OCI-LY7 (cell line): ENCODE measurements around the gene TTC16. TPM values are rescaled to one million over a fixed set of nuclear protein-coding genes. Genes with fewer than 3 reads are reported as not detected.
"Not testable (repeated sequence)": the region's sequence is repeated elsewhere in the genome, so short reads cannot be mapped to it uniquely, and the experiment has no call there.

Experiments
- BruUV-seq: library from RNA; stranded (reverse); fragments of 400-500 nt; replicated peaks from 2 replicates; lab custom pipeline; 2021; lab: Mats Ljungman, UMichigan
- CTCF ChIA-PET: fragments of 300-600 bp; sonication (Branson Sonifier 250); formaldehyde crosslinking; loops from one replicate; lab custom pipeline; 2022; ENCODE audit warnings: antibody characterized with exemption; ENCODE audit not compliant: unreplicated experiment; lab: Charles Lee
- POLR2A ChIA-PET: fragments of 300-600 bp; sonication (Branson Sonifier 250); formaldehyde crosslinking; loops from one replicate; lab custom pipeline; 2022; ENCODE audit warnings: antibody characterized with exemption; lab: Charles Lee
- DNase-seq: peaks from one replicate; pipeline ENCODE4 v3.0.0-alpha.2; 2015; ENCODE audit warnings: low spot score
- H2AFZ ChIP-seq: fragments of 200-600 bp; sonication (generic), shearing (Covaris generic); 2 replicates; pipeline ENCODE4 v1.6.1; 2014; ENCODE audit warnings: mild to moderate bottlenecking, antibody characterized with exemption, low read length, moderate library complexity
- H3K27ac ChIP-seq: fragments of 200-600 bp; sonication (generic); 2 replicates; pipeline ENCODE4 v1.5.1; 2014; ENCODE audit warnings: mixed run types, low read depth, mild to moderate bottlenecking, moderate library complexity, low read length, inconsistent platforms; ENCODE audit not compliant: poor library complexity, severe bottlenecking
- H3K36me3 ChIP-seq: fragments of 200-600 bp; sonication (generic); 2 replicates; pipeline ENCODE4 v1.6.1; 2014; ENCODE audit warnings: mild to moderate bottlenecking, antibody characterized with exemption, low read length, moderate library complexity, mixed read lengths; ENCODE audit not compliant: insufficient read depth
- H3K4me1 ChIP-seq: fragments of 200-600 bp; sonication (generic); 2 replicates; pipeline ENCODE4 v1.5.1; 2014; ENCODE audit warnings: mild to moderate bottlenecking, low read length; ENCODE audit not compliant: insufficient read depth, poor library complexity, severe bottlenecking
- H3K4me2 ChIP-seq: fragments of 200-600 bp; sonication (generic); 2 replicates; pipeline ENCODE4 v1.6.1; 2014; ENCODE audit warnings: mild to moderate bottlenecking, low read length
- H3K4me3 ChIP-seq: fragments of 200-600 bp; sonication (generic); 2 replicates; pipeline ENCODE4 v1.5.1; 2014; ENCODE audit warnings: mild to moderate bottlenecking, low read depth, low read length; ENCODE audit not compliant: poor library complexity, severe bottlenecking
- H3K79me2 ChIP-seq: fragments of 200-600 bp; sonication (generic); 2 replicates; pipeline ENCODE4 v1.6.1; 2016; ENCODE audit warnings: low read depth, mild to moderate bottlenecking, low read length, moderate library complexity, mixed read lengths; ENCODE audit not compliant: insufficient read depth
- H3K9me2 ChIP-seq: fragments of 200-600 bp; sonication (generic); 2 replicates; pipeline ENCODE4 v1.6.1; 2016; ENCODE audit warnings: mild to moderate bottlenecking, low read length, mixed read lengths; ENCODE audit not compliant: insufficient read depth
- H3K9me3 ChIP-seq: fragments of 200-600 bp; sonication (generic); 2 replicates; pipeline ENCODE4 v1.6.1; 2014; ENCODE audit warnings: mild to moderate bottlenecking, mixed run types, low read length, mixed read lengths
- H4K20me1 ChIP-seq: fragments of 200-600 bp; sonication (generic); 2 replicates; pipeline ENCODE4 v1.6.1; 2014; ENCODE audit warnings: mild to moderate bottlenecking, antibody characterized with exemption, low read length, moderate library complexity, mixed read lengths; ENCODE audit not compliant: insufficient read depth
- EZH2phosphoT487 ChIP-seq: fragments of 200-600 bp; sonication (generic); IDR thresholded peaks from 2 replicates; pipeline ENCODE4 v1.6.1; 2018; ENCODE audit warnings: low read depth, borderline replicate concordance, mild to moderate bottlenecking, mixed run types, antibody characterized with exemption, low read length, moderate library complexity, mixed read lengths
- intact Hi-C: fragments of 100-400 bp; cut with micrococcal nuclease; formaldehyde crosslinking; loops from one replicate; pipeline ENCODE4 v1.10.0; 2022; ENCODE audit not compliant: unreplicated experiment
- total RNA-seq, 2 experiments: library from RNA; depleted of rRNA in 1 of 2; stranded (reverse); fragments of >200 nt in 1 of 2; shearing (Covaris generic) in 1 of 2; gene quantifications; 2 replicates each; pipeline ENCODE4 v1.2.3, GENCODE V29; 2014 to 2022
- TF ChIP-seq, protein P1 (sequence below): fragments of 200-600 bp; sonication (generic); conservative IDR thresholded peaks from 2 replicates; pipeline ENCODE4 v1.5.1; 2014; ENCODE audit warnings: mild to moderate bottlenecking, antibody characterized with exemption, low read length, moderate library complexity, mixed read lengths

Gene TTC16
- total RNA-seq, 2 experiments from 2014 or later, result not detected

DNA sequence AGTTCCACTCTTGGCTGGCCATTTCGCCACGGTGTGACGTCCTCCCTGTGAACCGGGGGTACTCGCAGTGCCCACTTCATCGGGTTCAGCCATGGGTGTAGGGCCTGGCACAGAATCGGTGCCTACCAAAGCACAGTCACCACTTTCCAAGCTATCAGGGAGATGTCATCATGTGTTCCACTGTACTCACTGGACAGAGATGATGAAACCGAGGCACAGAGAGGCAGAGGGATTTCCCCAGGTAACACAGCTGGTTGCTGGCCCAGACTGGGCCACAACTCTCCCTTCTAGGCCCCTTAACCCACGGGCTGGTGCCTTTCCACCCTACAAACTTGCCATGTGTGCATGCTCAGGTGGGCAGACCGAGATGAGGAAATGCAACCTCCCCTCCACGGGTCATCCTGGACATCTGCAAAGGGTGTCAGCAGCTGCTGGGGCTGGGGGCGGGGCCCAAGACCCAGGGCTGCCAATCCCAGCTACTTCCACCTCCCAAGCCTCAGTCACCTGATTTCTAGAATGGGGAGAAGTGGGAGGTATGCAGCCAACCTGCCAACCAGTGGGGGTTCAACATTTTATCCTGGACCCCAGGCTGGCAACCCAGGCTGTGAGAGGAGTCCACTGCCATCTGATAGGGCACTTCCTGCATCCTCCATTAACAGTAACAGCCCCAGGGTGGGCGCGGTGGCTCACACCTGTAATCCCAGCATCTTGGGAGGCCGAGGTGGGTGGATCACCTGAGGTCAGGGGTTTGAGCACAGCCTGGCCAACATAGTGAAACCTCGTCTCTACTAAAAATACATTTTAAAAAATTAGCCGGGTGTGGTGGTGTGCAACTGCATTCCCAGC lies 63.5 kb downstream of the TTC16 start:
- Histone ChIP-seq H3K4me1 (peaks cover 72% of the 10 kb centered on the region), H3K9me2 (no peaks in the 10 kb centered on the region), H3K36me3 (peaks cover 12% of the 10 kb centered on the region; the same call in 1 of the 2 replicates), H4K20me1 (no peaks in the 10 kb centered on the region), H3K4me2 (peak overlapping the region; percentile 93), H3K4me3 (peak overlapping the region; percentile 88), H3K9me3 (no peaks in the 10 kb centered on the region), H3K27ac (peak overlapping the region; percentile 95), H3K79me2 (peaks cover 46% of the 10 kb centered on the region), H2AFZ (no peak overlapping the region)
- peak; percentile 94 for DNase-seq
- intact Hi-C loops, result loop anchor here (5.0 kb wide), 2 partner anchors 203 to 288 kb away; partner anchors contain the start of genes EEIG1, NAIF1 and SLC25A25
- CTCF ChIA-PET, result interaction anchor here (0.6 kb wide), 1 partner anchor 190 kb away, joined by 4 read pairs; no protein-coding TSS in a partner anchor
- POLR2A ChIA-PET, result interaction anchor here (0.7 to 2.6 kb wide), 7 partner anchors 8 to 204 kb away, joined by 3 to 8 read pairs (median 4); no protein-coding TSS in a partner anchor
- TF ChIP-seq, protein P1, sequence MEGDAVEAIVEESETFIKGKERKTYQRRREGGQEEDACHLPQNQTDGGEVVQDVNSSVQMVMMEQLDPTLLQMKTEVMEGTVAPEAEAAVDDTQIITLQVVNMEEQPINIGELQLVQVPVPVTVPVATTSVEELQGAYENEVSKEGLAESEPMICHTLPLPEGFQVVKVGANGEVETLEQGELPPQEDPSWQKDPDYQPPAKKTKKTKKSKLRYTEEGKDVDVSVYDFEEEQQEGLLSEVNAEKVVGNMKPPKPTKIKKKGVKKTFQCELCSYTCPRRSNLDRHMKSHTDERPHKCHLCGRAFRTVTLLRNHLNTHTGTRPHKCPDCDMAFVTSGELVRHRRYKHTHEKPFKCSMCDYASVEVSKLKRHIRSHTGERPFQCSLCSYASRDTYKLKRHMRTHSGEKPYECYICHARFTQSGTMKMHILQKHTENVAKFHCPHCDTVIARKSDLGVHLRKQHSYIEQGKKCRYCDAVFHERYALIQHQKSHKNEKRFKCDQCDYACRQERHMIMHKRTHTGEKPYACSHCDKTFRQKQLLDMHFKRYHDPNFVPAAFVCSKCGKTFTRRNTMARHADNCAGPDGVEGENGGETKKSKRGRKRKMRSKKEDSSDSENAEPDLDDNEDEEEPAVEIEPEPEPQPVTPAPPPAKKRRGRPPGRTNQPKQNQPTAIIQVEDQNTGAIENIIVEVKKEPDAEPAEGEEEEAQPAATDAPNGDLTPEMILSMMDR, result no peak
- no peak for TF ChIP-seq EZH2phosphoT487
- no TSS peak for BruUV-seq

GRCh38 chr9:127780126-127780885 lies 64.4 kb downstream of the TTC16 start:
- Histone ChIP-seq H2AFZ (no peak overlapping the region), H3K4me3 (peak overlapping the region; percentile 88), H3K36me3 (peaks cover 9% of the 10 kb centered on the region; the same call in 1 of the 2 replicates), H3K79me2 (peaks cover 40% of the 10 kb centered on the region), H3K9me2 (no peaks in the 10 kb centered on the region), H3K4me2 (peak overlapping the region; percentile 93), H3K9me3 (no peaks in the 10 kb centered on the region), H4K20me1 (no peaks in the 10 kb centered on the region), H3K27ac (peak overlapping the region; percentile 95), H3K4me1 (peaks cover 68% of the 10 kb centered on the region)
- no TSS peak for BruUV-seq
- ChIA-PET POLR2A (interaction anchor here (0.8 to 2.6 kb wide), 3 partner anchors 9 to 135 kb away, joined by 3 to 8 read pairs (median 4); no protein-coding TSS in a partner anchor), CTCF (no interaction called here)
- DNase-seq, result peak; percentile 43
- TF ChIP-seq, protein P1, result peak; percentile 41; the same call in 1 of the 2 replicates
- no peak for TF ChIP-seq EZH2phosphoT487
- intact Hi-C loops, result no loop called here

DNA sequence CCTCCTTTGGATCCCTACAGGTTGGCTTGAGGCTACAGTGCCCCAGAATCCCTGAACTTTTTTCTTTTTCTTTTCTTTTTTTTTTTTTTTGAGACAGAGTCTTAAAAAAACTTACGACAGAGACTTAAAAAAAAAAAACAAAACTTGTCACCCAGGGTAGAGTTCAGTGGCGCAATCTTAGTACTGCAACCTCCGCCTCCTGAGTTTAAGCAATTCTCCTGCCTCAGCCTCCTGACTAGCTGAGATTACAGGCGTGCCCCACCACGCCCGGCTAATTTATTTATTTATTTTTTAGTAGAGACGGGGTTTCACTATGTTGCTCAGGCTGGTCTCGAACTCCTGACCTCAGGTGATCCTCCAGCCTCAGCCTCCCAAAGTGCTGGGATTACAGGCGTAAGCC lies 65.0 kb downstream of the TTC16 start:
- H3K9me2 ChIP-seq, H3K4me2 ChIP-seq, H2AFZ ChIP-seq, CTCF ChIA-PET, H4K20me1 ChIP-seq, H3K4me3 ChIP-seq, H3K36me3 ChIP-seq, BruUV-seq, H3K9me3 ChIP-seq, DNase-seq, intact Hi-C loops: not testable (repeated sequence)
- Histone ChIP-seq H3K79me2 (peaks cover 34% of the 10 kb centered on the region), H3K4me1 (peaks cover 62% of the 10 kb centered on the region), H3K27ac (peak overlapping the region; percentile 95)
- POLR2A ChIA-PET, result interaction anchor here (0.7 to 0.8 kb wide), 2 partner anchors 10 to 65 kb away, joined by 3 read pairs; partner anchors contain the start of gene PTRH1
